OCI-LY3 (cell line): Measurements from ENCODE around the gene NRP2.

Experiments used
- EZH2phosphoT487 ChIP-seq: fragments of 200-600 bp; shearing (Covaris generic); IDR thresholded peaks from 2 replicates; pipeline ENCODE4 v1.6.1; 2018; ENCODE audit warnings: antibody characterized with exemption, mixed run types, low read depth
- TF ChIP-seq, protein P1 (sequence below): fragments of 200-600, 300-600 bp; sonication (generic); IDR thresholded peaks from 2 replicates; pipeline ENCODE4 v1.5.1; 2014; ENCODE audit warnings: antibody characterized with exemption, low read length, low read depth

- TF ChIP-seq, protein P1, sequence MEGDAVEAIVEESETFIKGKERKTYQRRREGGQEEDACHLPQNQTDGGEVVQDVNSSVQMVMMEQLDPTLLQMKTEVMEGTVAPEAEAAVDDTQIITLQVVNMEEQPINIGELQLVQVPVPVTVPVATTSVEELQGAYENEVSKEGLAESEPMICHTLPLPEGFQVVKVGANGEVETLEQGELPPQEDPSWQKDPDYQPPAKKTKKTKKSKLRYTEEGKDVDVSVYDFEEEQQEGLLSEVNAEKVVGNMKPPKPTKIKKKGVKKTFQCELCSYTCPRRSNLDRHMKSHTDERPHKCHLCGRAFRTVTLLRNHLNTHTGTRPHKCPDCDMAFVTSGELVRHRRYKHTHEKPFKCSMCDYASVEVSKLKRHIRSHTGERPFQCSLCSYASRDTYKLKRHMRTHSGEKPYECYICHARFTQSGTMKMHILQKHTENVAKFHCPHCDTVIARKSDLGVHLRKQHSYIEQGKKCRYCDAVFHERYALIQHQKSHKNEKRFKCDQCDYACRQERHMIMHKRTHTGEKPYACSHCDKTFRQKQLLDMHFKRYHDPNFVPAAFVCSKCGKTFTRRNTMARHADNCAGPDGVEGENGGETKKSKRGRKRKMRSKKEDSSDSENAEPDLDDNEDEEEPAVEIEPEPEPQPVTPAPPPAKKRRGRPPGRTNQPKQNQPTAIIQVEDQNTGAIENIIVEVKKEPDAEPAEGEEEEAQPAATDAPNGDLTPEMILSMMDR: no peak
- TF ChIP-seq EZH2phosphoT487: no peak
These were observed 27.3 kb upstream of the NRP2 start for GRCh38 chr2:205654878-205655605.
